Parathyroid adenoma (tissue), 2 donors: ENCODE data around the gene DMD.

ENCODE experiments used
- H2AFZ ChIP-seq: fragments of 300-600 bp; sonication (generic); one replicate; pipeline ENCODE4 v1.7.0; 2017; ENCODE audit warnings: antibody characterized with exemption, mild to moderate bottlenecking
- H3K27ac ChIP-seq: fragments of 300-600 bp; sonication (generic); one replicate; pipeline ENCODE4 v1.7.0; 2017
- H3K27me3 ChIP-seq: fragments of 300-600 bp; sonication (generic); one replicate; pipeline ENCODE4 v1.7.0; 2017; ENCODE audit warnings: low read length; ENCODE audit not compliant: control insufficient read depth, insufficient read depth
- H3K36me3 ChIP-seq: fragments of 300-600 bp; sonication (generic); one replicate; pipeline ENCODE4 v1.7.0; 2017; ENCODE audit warnings: low read length; ENCODE audit not compliant: control insufficient read depth, insufficient read depth
- H3K4me1 ChIP-seq: fragments of 300-600 bp; sonication (generic); one replicate; pipeline ENCODE4 v1.7.0; 2017; ENCODE audit warnings: control low read depth
- H3K4me2 ChIP-seq: fragments of 300-600 bp; sonication (generic); one replicate; pipeline ENCODE4 v1.7.0; 2017; ENCODE audit warnings: low read length
- H3K4me3 ChIP-seq: fragments of 300-600 bp; sonication (generic); one replicate; pipeline ENCODE4 v1.7.0; 2017; ENCODE audit warnings: low read depth, low read length
- H3K79me2 ChIP-seq: fragments of 300-600 bp; sonication (generic); one replicate; pipeline ENCODE4 v1.7.0; 2017; ENCODE audit warnings: control low read depth
- H3K9ac ChIP-seq: fragments of 300-600 bp; sonication (generic); one replicate; pipeline ENCODE4 v1.7.0; 2017; ENCODE audit warnings: mild to moderate bottlenecking
- H3K9me3 ChIP-seq: fragments of 300-600 bp; sonication (generic); one replicate; pipeline ENCODE4 v1.7.0; 2017; ENCODE audit warnings: low read length; ENCODE audit not compliant: control insufficient read depth
- CTCF ChIP-seq: fragments of 300-600 bp; sonication (generic); IDR thresholded peaks from one replicate; pipeline ENCODE4 v1.7.0; 2017; ENCODE audit warnings: antibody characterized with exemption, mild to moderate bottlenecking
- donor health status: primary hyperparathyroidism.

The DMD gene

GRCh38 chrX:33207056-33207455, 4.3 kb downstream of the DMD start:
- Histone ChIP-seq H3K9ac (no peak overlapping the region), H3K27me3 (no peaks in the 10 kb centered on the region), H3K27ac (no peak overlapping the region), H3K79me2 (no peaks in the 10 kb centered on the region), H3K36me3 (no peaks in the 10 kb centered on the region), H3K9me3 (no peaks in the 10 kb centered on the region), H3K4me2 (no peak overlapping the region), H3K4me3 (no peak overlapping the region), H3K4me1 (no peaks in the 10 kb centered on the region), H2AFZ (no peak overlapping the region)
- TF ChIP-seq CTCF, result no peak

- Histone ChIP-seq H2AFZ (no peak overlapping the region), H3K27me3 (no peaks in the 10 kb centered on the region), H3K4me3 (no peak overlapping the region), H3K9me3 (no peaks in the 10 kb centered on the region), H3K79me2 (no peaks in the 10 kb centered on the region), H3K36me3 (no peaks in the 10 kb centered on the region), H3K9ac (no peak overlapping the region), H3K27ac (no peak overlapping the region), H3K4me1 (no peaks in the 10 kb centered on the region), H3K4me2 (peak overlapping the region; percentile 31)
- TF ChIP-seq CTCF, result no peak
Measured at GRCh38 chrX:33205321-33205720, 6.0 kb downstream of the DMD start.

GRCh38 chrX:33204889-33205288, 6.5 kb downstream of the DMD start:
- TF ChIP-seq CTCF, result no peak
- no peaks in the 10 kb centered on the region for H3K79me2 ChIP-seq
- H3K9ac ChIP-seq, result no peak overlapping the region
- H3K27me3 ChIP-seq, result no peaks in the 10 kb centered on the region
- no peak overlapping the region for H3K4me3 ChIP-seq
- no peaks in the 10 kb centered on the region for H3K4me1 ChIP-seq
- no peak overlapping the region for H3K27ac ChIP-seq
- no peak overlapping the region for H2AFZ ChIP-seq
- H3K9me3 ChIP-seq, result no peaks in the 10 kb centered on the region
- no peaks in the 10 kb centered on the region for H3K36me3 ChIP-seq
- peak overlapping the region; percentile 31 for H3K4me2 ChIP-seq

- no peak for TF ChIP-seq CTCF
- H2AFZ ChIP-seq, result no peak overlapping the region
- H3K9ac ChIP-seq, result no peak overlapping the region
- H3K9me3 ChIP-seq, result no peaks in the 10 kb centered on the region
- H3K4me2 ChIP-seq, result no peak overlapping the region
- H3K36me3 ChIP-seq, result no peaks in the 10 kb centered on the region
- H3K27me3 ChIP-seq, result no peaks in the 10 kb centered on the region
- no peaks in the 10 kb centered on the region for H3K4me1 ChIP-seq
- no peak overlapping the region for H3K27ac ChIP-seq
- H3K79me2 ChIP-seq, result no peaks in the 10 kb centered on the region
- H3K4me3 ChIP-seq, result no peak overlapping the region
Measured at GRCh38 chrX:33198561-33199279, 12.6 kb downstream of the DMD start.

- Histone ChIP-seq H3K4me2 (no peak overlapping the region), H3K27ac (no peak overlapping the region), H3K9ac (no peak overlapping the region), H3K4me3 (no peak overlapping the region), H3K9me3 (no peaks in the 10 kb centered on the region), H3K36me3 (no peaks in the 10 kb centered on the region), H3K4me1 (no peaks in the 10 kb centered on the region), H3K79me2 (no peaks in the 10 kb centered on the region), H2AFZ (no peak overlapping the region), H3K27me3 (no peaks in the 10 kb centered on the region)
- no peak for TF ChIP-seq CTCF
Measured at GRCh38 chrX:33195698-33196097, 15.7 kb downstream of the DMD start.
